IPS-18c (cell line): ENCODE results near the gene SNX7.

Experiments
- H3K4me3 ChIP-seq: 2 replicates; pipeline ENCODE4 v1.7.0; 2013; ENCODE audit warnings: low read depth, mild to moderate bottlenecking, low read length, moderate library complexity; ENCODE audit not compliant: insufficient read depth
- H3K9me3 ChIP-seq: one replicate; pipeline ENCODE4 v1.6.1; 2013; ENCODE audit warnings: mild to moderate bottlenecking, low read length, moderate library complexity; ENCODE audit not compliant: control insufficient read depth, insufficient read depth

The SNX7 gene

GRCh38 chr1:98797506-98797905 is 136.0 kb downstream of the SNX7 start:
- Histone ChIP-seq H3K4me3 (no peak overlapping the region), H3K9me3 (no peaks in the 10 kb centered on the region)
